HG02588 (cell line): ENCODE results near the gene NTMT2.
A peak's percentile ranks its signal among the peaks of the same experiment; 100 is the strongest.

ENCODE experiments used
- ATAC-seq: cut with Tn5 transposase; IDR thresholded peaks from one replicate; pipeline ENCODE4 v1.9.1; 2021; ENCODE audit warnings: mild to moderate bottlenecking, moderate library complexity; ENCODE audit not compliant: unreplicated experiment

Gene NTMT2

GRCh38 chr1:170205301-170205700 is 59.5 kb downstream of the NTMT2 start:
- no peak for ATAC-seq

GRCh38 chr1:170209125-170209524 is 63.4 kb downstream of the NTMT2 start:
- ATAC-seq, result no peak

- ATAC-seq, result no peak
Measured at GRCh38 chr1:170210142-170210541, 64.4 kb downstream of the NTMT2 start.

GRCh38 chr1:170213596-170213995 is 67.8 kb downstream of the NTMT2 start:
- ATAC-seq, result no peak

- ATAC-seq, result peak; percentile 85
Measured at GRCh38 chr1:170214117-170215032, 68.6 kb downstream of the NTMT2 start.

GRCh38 chr1:170215072-170215885 is 69.5 kb downstream of the NTMT2 start:
- no peak for ATAC-seq

- ATAC-seq, result no peak
Measured at GRCh38 chr1:170217517-170218256, 71.9 kb downstream of the NTMT2 start.

GRCh38 chr1:170218257-170218650 is 72.5 kb downstream of the NTMT2 start:
- ATAC-seq, result no peak
